Ovary (tissue), 3 donors: ENCODE measurements around the gene SFT2D1.

ENCODE experiments used
- EP300 ChIP-seq: sonication (generic); formaldehyde crosslinking; IDR thresholded peaks from one replicate; pipeline ENCODE4 v1.6.1; 2017; ENCODE audit warnings: antibody characterized with exemption
- POLR2A ChIP-seq: fragments of 450-650 bp; IDR thresholded peaks from one replicate; pipeline ENCODE4 v1.6.1; 2017; ENCODE audit warnings: antibody characterized with exemption, mild to moderate bottlenecking, moderate library complexity
- TF ChIP-seq, protein P1 (sequence below), 3 donors: fragments of 450-650 bp in 2 of 3; fragments of 200-600 bp in 1 of 3; IDR thresholded peaks; one replicate each; pipeline versions ENCODE4 v1.5.1 to v1.8.0; 2016 to 2022; ENCODE audit warnings: antibody characterized with exemption in 3 of 3, mild to moderate bottlenecking in 1 of 3
- donor health status: DM: no; HTN: no; CAD: no.

DNA sequence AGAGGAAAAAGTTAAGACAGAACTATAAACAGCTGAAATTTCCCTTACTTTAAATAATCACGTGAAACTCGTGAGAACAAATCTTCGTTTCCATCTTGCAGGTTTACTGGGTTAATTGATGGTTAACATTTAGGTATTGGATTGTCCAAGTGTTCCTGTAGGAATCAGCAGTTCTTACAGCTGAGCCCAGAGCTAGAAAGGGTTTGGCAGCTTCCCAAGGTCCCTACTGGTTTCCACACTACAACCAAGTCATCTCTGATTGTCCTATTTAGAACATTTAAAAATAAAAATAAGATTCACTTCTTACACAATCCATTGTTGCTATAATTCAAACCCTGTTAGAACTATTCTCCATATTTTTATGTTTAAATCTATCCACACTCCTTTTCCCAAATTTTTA lies 24.6 kb upstream of the SFT2D1 start:
- TF ChIP-seq, protein P1, sequence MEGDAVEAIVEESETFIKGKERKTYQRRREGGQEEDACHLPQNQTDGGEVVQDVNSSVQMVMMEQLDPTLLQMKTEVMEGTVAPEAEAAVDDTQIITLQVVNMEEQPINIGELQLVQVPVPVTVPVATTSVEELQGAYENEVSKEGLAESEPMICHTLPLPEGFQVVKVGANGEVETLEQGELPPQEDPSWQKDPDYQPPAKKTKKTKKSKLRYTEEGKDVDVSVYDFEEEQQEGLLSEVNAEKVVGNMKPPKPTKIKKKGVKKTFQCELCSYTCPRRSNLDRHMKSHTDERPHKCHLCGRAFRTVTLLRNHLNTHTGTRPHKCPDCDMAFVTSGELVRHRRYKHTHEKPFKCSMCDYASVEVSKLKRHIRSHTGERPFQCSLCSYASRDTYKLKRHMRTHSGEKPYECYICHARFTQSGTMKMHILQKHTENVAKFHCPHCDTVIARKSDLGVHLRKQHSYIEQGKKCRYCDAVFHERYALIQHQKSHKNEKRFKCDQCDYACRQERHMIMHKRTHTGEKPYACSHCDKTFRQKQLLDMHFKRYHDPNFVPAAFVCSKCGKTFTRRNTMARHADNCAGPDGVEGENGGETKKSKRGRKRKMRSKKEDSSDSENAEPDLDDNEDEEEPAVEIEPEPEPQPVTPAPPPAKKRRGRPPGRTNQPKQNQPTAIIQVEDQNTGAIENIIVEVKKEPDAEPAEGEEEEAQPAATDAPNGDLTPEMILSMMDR (IDR thresholded peaks at IDR 0.05), result no peak
- TF ChIP-seq POLR2A (no peak), EP300 (no peak)
